Measurements from ENCODE around the gene UTP25. TPM values are rescaled to one million over a fixed set of nuclear protein-coding genes. Genes with fewer than 3 reads are reported as not detected.
A peak's percentile ranks its signal among the peaks of the same experiment; 100 is the strongest.

Gene UTP25
- total and polyA plus RNA-seq, 2 experiments from 2014 or later, result 9.5 to 12.2 TPM

- no peak overlapping the region for H3K9ac ChIP-seq
- H3K4me1 ChIP-seq (ENCODE audit: insufficient read depth), result peaks cover 13% of the 10 kb centered on the region
- no peak for TF ChIP-seq EZH2phosphoT487 (IDR thresholded peaks at IDR 0.05; ENCODE audit: insufficient read depth, low read depth)
- TF ChIP-seq EZH2 (IDR thresholded peaks at IDR 0.05; ENCODE audit: insufficient read depth, poor library complexity, severe bottlenecking), result no peak
- no peaks in the 10 kb centered on the region; the same call in 1 of the 2 replicates for H3K27me3 ChIP-seq (replicated peaks; ENCODE audit: insufficient read depth)
- H3K4me2 ChIP-seq (ENCODE audit: unreplicated experiment), result no peak overlapping the region
- no peaks in the 10 kb centered on the region for H4K20me1 ChIP-seq (ENCODE audit: insufficient read depth)
- no peaks in the 10 kb centered on the region for H3K36me3 ChIP-seq (ENCODE audit: low read depth)
- H3F3A ChIP-seq (ENCODE audit: insufficient read depth), result peaks cover 11% of the 10 kb centered on the region
- no peaks in the 10 kb centered on the region for H3K79me2 ChIP-seq (ENCODE audit: insufficient read depth)
- 7 to 10% methylated on average over 1 of the region's 1 CpG for WGBS, 2 experiments (ENCODE audit: low coverage in 1 of 2, low lambda C conversion rate in 2 of 2, missing lambda C conversion rate in 2 of 2)
- no peak overlapping the region for H2AFZ ChIP-seq
- in situ Hi-C loops (cut with MboI), result loop anchor here (25.0 kb wide), 1 partner anchor 421 kb away; no protein-coding TSS in a partner anchor
- no peak overlapping the region for H3K27ac ChIP-seq
- no peaks in the 10 kb centered on the region for H3K9me2 ChIP-seq (ENCODE audit: insufficient read depth)
- no peaks in the 10 kb centered on the region for H3K9me3 ChIP-seq (ENCODE audit: low read depth)
- H3K4me3 ChIP-seq, result no peak overlapping the region
- no peak for DNase-seq
Observed at GRCh38 chr1:209866201-209866600, 38.4 kb downstream of the UTP25 start.

GRCh38 chr1:209869291-209870149 is 41.7 kb downstream of the UTP25 start:
- TF ChIP-seq EZH2phosphoT487 (IDR thresholded peaks at IDR 0.05; ENCODE audit: insufficient read depth, low read depth) (no peak), EZH2 (IDR thresholded peaks at IDR 0.05; ENCODE audit: insufficient read depth, poor library complexity, severe bottlenecking) (no peak)
- WGBS, 2 experiments (ENCODE audit: low coverage in 1 of 2, low lambda C conversion rate in 2 of 2, missing lambda C conversion rate in 2 of 2), result 8 to 12% methylated on average over 2 of the region's 2 CpGs
- Histone ChIP-seq H3K27ac (no peak overlapping the region), H3K9me3 (ENCODE audit: low read depth) (no peaks in the 10 kb centered on the region), H3K9ac (no peak overlapping the region), H3K4me1 (ENCODE audit: insufficient read depth) (peaks cover 20% of the 10 kb centered on the region), H3K79me2 (ENCODE audit: insufficient read depth) (no peaks in the 10 kb centered on the region), H2AFZ (no peak overlapping the region), H3K27me3 (replicated peaks; ENCODE audit: insufficient read depth) (no peaks in the 10 kb centered on the region), H3K4me2 (ENCODE audit: unreplicated experiment) (no peak overlapping the region), H3F3A (ENCODE audit: insufficient read depth) (peaks cover 24% of the 10 kb centered on the region), H3K36me3 (ENCODE audit: low read depth) (no peaks in the 10 kb centered on the region), H3K4me3 (no peak overlapping the region), H4K20me1 (ENCODE audit: insufficient read depth) (no peaks in the 10 kb centered on the region), H3K9me2 (ENCODE audit: insufficient read depth) (no peaks in the 10 kb centered on the region)
- DNase-seq, result peak; percentile 31
- in situ Hi-C loops (cut with MboI), result loop anchor here (10.0 to 25.0 kb wide), 2 partner anchors 115 to 418 kb away; no protein-coding TSS in a partner anchor

- no peaks in the 10 kb centered on the region for H3K9me2 ChIP-seq (ENCODE audit: insufficient read depth)
- 6 to 9% methylated on average over 4 of the region's 4 CpGs for WGBS, 2 experiments (ENCODE audit: low coverage in 1 of 2, low lambda C conversion rate in 2 of 2, missing lambda C conversion rate in 2 of 2)
- H3K4me1 ChIP-seq (ENCODE audit: insufficient read depth), result peaks cover 20% of the 10 kb centered on the region
- H4K20me1 ChIP-seq (ENCODE audit: insufficient read depth), result no peaks in the 10 kb centered on the region
- no peak overlapping the region for H2AFZ ChIP-seq
- in situ Hi-C loops (cut with MboI), result loop anchor here (10.0 to 25.0 kb wide), 2 partner anchors 115 to 417 kb away; no protein-coding TSS in a partner anchor
- H3K36me3 ChIP-seq (ENCODE audit: low read depth), result no peaks in the 10 kb centered on the region
- peak overlapping the region; percentile 16 for H3K4me2 ChIP-seq (ENCODE audit: unreplicated experiment)
- DNase-seq, result peak; percentile 58
- H3K9me3 ChIP-seq (ENCODE audit: low read depth), result no peaks in the 10 kb centered on the region
- TF ChIP-seq EZH2phosphoT487 (IDR thresholded peaks at IDR 0.05; ENCODE audit: insufficient read depth, low read depth) (no peak), EZH2 (IDR thresholded peaks at IDR 0.05; ENCODE audit: insufficient read depth, poor library complexity, severe bottlenecking) (no peak)
- H3K9ac ChIP-seq, result no peak overlapping the region
- no peak overlapping the region for H3K27ac ChIP-seq
- no peaks in the 10 kb centered on the region for H3K27me3 ChIP-seq (replicated peaks; ENCODE audit: insufficient read depth)
- H3K79me2 ChIP-seq (ENCODE audit: insufficient read depth), result no peaks in the 10 kb centered on the region
- peaks cover 24% of the 10 kb centered on the region for H3F3A ChIP-seq (ENCODE audit: insufficient read depth)
- H3K4me3 ChIP-seq, result no peak overlapping the region
Observed at GRCh38 chr1:209870151-209870831, 42.5 kb downstream of the UTP25 start.

- peaks cover 24% of the 10 kb centered on the region for H3F3A ChIP-seq (ENCODE audit: insufficient read depth)
- no peaks in the 10 kb centered on the region for H3K9me3 ChIP-seq (ENCODE audit: low read depth)
- no peak overlapping the region for H3K4me2 ChIP-seq (ENCODE audit: unreplicated experiment)
- H3K27me3 ChIP-seq (replicated peaks; ENCODE audit: insufficient read depth), result no peaks in the 10 kb centered on the region
- H3K9me2 ChIP-seq (ENCODE audit: insufficient read depth), result no peaks in the 10 kb centered on the region
- H3K79me2 ChIP-seq (ENCODE audit: insufficient read depth), result no peaks in the 10 kb centered on the region
- H3K9ac ChIP-seq, result no peak overlapping the region
- no peak overlapping the region for H2AFZ ChIP-seq
- TF ChIP-seq EZH2 (IDR thresholded peaks at IDR 0.05; ENCODE audit: insufficient read depth, poor library complexity, severe bottlenecking) (no peak), EZH2phosphoT487 (IDR thresholded peaks at IDR 0.05; ENCODE audit: insufficient read depth, low read depth) (no peak)
- H4K20me1 ChIP-seq (ENCODE audit: insufficient read depth), result no peaks in the 10 kb centered on the region
- no peaks in the 10 kb centered on the region for H3K36me3 ChIP-seq (ENCODE audit: low read depth)
- no peak overlapping the region for H3K4me3 ChIP-seq
- in situ Hi-C loops (cut with MboI), result loop anchor here (10.0 to 25.0 kb wide), 2 partner anchors 114 to 416 kb away; no protein-coding TSS in a partner anchor
- DNase-seq, result no peak
- H3K4me1 ChIP-seq (ENCODE audit: insufficient read depth), result peaks cover 20% of the 10 kb centered on the region
- H3K27ac ChIP-seq, result no peak overlapping the region
- WGBS, 2 experiments (ENCODE audit: low coverage in 1 of 2, low lambda C conversion rate in 2 of 2, missing lambda C conversion rate in 2 of 2), result 100% methylated on average over 1 of the region's 1 CpG
Observed at GRCh38 chr1:209871006-209871405, 43.2 kb downstream of the UTP25 start.
